ENCODE data around the gene RHBDF2.
"Not testable (repeated sequence)": the region's sequence is repeated elsewhere in the genome, so short reads cannot be mapped to it uniquely, and the experiment has no call there.

DNA sequence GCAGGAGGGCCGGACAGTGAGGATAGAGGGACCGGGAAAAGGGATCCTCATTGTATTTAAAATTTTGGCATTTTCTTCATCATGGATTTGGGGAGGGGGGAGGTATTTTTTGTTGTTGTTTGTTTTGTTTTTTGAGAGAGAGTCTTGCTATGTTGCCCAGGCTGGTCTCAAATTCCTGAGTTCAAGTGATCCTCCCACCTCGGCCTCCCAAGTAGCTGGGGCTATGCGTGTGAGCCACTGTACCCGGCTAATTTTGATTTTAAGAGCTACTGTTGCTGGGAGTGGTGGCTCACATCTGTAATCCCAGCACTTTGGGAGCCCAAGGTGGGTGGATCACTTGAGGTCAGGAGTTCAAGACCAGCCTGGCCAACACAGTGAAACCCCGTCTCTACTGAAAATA is 13.1 kb upstream of the RHBDF2 start:
- not testable (repeated sequence) for TF ChIP-seq POLR2A, POLR2AphosphoS5 (IDR thresholded peaks at IDR 0.05)
- TF ChIP-seq, protein P1, sequence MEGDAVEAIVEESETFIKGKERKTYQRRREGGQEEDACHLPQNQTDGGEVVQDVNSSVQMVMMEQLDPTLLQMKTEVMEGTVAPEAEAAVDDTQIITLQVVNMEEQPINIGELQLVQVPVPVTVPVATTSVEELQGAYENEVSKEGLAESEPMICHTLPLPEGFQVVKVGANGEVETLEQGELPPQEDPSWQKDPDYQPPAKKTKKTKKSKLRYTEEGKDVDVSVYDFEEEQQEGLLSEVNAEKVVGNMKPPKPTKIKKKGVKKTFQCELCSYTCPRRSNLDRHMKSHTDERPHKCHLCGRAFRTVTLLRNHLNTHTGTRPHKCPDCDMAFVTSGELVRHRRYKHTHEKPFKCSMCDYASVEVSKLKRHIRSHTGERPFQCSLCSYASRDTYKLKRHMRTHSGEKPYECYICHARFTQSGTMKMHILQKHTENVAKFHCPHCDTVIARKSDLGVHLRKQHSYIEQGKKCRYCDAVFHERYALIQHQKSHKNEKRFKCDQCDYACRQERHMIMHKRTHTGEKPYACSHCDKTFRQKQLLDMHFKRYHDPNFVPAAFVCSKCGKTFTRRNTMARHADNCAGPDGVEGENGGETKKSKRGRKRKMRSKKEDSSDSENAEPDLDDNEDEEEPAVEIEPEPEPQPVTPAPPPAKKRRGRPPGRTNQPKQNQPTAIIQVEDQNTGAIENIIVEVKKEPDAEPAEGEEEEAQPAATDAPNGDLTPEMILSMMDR (IDR thresholded peaks at IDR 0.05), result not testable (repeated sequence)

Data from suprapubic skin (tissue), 4 donors.